WTC11 (cell line): Measurements from ENCODE around the gene WFDC1.

ENCODE experiments used
- MXD4 ChIP-seq: fragments of 250-450 bp; sonication (Bioruptor Pico); IDR thresholded peaks from 2 replicates; pipeline ENCODE4 v1.8.0; 2021; ENCODE audit warnings: mild to moderate bottlenecking, moderate library complexity, borderline replicate concordance
- NFYB ChIP-seq: sonication (generic); formaldehyde crosslinking; conservative IDR thresholded peaks from 2 replicates; pipeline ENCODE4 v1.8.0; 2022; ENCODE audit warnings: low read depth, missing genetic modification reagents
- SP1 ChIP-seq: sonication (generic); formaldehyde crosslinking; conservative IDR thresholded peaks from 2 replicates; pipeline ENCODE4 v1.8.1; 2022; ENCODE audit warnings: missing genetic modification reagents
- TEAD4 ChIP-seq: sonication (generic); formaldehyde crosslinking; IDR thresholded peaks from 2 replicates; pipeline ENCODE4 v1.8.0; 2022; ENCODE audit warnings: mild to moderate bottlenecking, missing genetic modification reagents
- TF ChIP-seq, protein P1 (sequence below): fragments of 200-600 bp; IDR thresholded peaks from 2 replicates; pipeline ENCODE4 v1.8.0; 2022; ENCODE audit warnings: antibody characterized with exemption
- TF ChIP-seq, protein P2 (sequence below): sonication (generic); formaldehyde crosslinking; IDR thresholded peaks from 2 replicates; pipeline ENCODE4 v1.8.1; 2022; ENCODE audit warnings: low read depth, missing genetic modification reagents, borderline replicate concordance

DNA sequence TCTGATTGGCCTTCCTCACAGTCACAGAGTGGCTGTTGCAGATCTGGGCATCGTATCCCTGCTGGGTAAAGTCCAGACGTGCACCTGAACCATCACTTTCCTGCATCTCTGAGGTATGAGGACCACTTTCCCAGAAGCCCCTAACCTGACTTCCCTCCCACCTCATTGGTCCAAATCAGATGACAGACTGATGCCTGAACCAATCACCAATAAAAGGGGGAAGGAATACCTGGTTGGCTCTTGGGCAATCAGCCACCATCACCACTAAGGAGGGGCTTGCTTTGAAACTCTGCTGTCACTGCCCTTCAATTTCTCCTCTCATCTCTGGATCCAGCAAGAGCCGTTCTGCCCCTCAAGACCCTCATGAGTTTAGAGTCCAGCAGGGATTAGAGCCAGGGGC lies 13.6 kb upstream of the WFDC1 start:
- TF ChIP-seq NFYB (CRISPR knock-in tag), result peak; percentile 96
- no peak for TF ChIP-seq SP1 (CRISPR knock-in tag)
- TF ChIP-seq, protein P1, sequence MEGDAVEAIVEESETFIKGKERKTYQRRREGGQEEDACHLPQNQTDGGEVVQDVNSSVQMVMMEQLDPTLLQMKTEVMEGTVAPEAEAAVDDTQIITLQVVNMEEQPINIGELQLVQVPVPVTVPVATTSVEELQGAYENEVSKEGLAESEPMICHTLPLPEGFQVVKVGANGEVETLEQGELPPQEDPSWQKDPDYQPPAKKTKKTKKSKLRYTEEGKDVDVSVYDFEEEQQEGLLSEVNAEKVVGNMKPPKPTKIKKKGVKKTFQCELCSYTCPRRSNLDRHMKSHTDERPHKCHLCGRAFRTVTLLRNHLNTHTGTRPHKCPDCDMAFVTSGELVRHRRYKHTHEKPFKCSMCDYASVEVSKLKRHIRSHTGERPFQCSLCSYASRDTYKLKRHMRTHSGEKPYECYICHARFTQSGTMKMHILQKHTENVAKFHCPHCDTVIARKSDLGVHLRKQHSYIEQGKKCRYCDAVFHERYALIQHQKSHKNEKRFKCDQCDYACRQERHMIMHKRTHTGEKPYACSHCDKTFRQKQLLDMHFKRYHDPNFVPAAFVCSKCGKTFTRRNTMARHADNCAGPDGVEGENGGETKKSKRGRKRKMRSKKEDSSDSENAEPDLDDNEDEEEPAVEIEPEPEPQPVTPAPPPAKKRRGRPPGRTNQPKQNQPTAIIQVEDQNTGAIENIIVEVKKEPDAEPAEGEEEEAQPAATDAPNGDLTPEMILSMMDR, result no peak
- no peak for TF ChIP-seq TEAD4 (CRISPR knock-in tag)
- TF ChIP-seq MXD4 (CRISPR knock-in tag), result no peak
- TF ChIP-seq, protein P2, sequence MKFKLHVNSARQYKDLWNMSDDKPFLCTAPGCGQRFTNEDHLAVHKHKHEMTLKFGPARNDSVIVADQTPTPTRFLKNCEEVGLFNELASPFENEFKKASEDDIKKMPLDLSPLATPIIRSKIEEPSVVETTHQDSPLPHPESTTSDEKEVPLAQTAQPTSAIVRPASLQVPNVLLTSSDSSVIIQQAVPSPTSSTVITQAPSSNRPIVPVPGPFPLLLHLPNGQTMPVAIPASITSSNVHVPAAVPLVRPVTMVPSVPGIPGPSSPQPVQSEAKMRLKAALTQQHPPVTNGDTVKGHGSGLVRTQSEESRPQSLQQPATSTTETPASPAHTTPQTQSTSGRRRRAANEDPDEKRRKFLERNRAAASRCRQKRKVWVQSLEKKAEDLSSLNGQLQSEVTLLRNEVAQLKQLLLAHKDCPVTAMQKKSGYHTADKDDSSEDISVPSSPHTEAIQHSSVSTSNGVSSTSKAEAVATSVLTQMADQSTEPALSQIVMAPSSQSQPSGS (CRISPR knock-in tag), result no peak
